ENCODE results near the gene CEP112.

GRCh38 chr17:66198242-66198641, 6.3 kb upstream of the CEP112 start:
- TF ChIP-seq TAF1 (IDR thresholded peaks at IDR 0.05; ENCODE audit: low read depth, low read length): no peak
- no peak for TF ChIP-seq POLR2AphosphoS5 (IDR thresholded peaks at IDR 0.05; ENCODE audit: low read depth, low read length)
- no peak for TF ChIP-seq POLR2A (IDR thresholded peaks at IDR 0.05; ENCODE audit: low read depth, low read length)
- no peak for TF ChIP-seq SPI1 (IDR thresholded peaks at IDR 0.05; ENCODE audit: low read depth, low read length)

All from GM12891 (cell line).